HepG2 (cell line): ENCODE measurements around the gene PSMD12. TPM values are rescaled to one million over a fixed set of nuclear protein-coding genes. Genes with fewer than 3 reads are reported as not detected.

Source experiments
- ETV5 ChIP-seq: IDR thresholded peaks from 2 replicates; pipeline ENCODE4 v1.6.1; 2018; ENCODE audit warnings: missing biosample characterization, missing genetic modification reagents, inconsistent platforms, borderline replicate concordance
- NR2F2 ChIP-seq: IDR thresholded peaks from 2 replicates; pipeline ENCODE4 v1.6.1; 2012; ENCODE audit warnings: low read depth, inconsistent platforms, borderline replicate concordance
- POLR2AphosphoS5 ChIP-seq: IDR thresholded peaks from 2 replicates; pipeline ENCODE4 v1.6.1; 2012; ENCODE audit warnings: low read depth, low read length
- SMYD3 ChIP-seq: sonication (generic); formaldehyde crosslinking; IDR thresholded peaks from 2 replicates; pipeline ENCODE4 v1.8.1; 2023; ENCODE audit warnings: mild to moderate bottlenecking, missing genetic modification reagents
- ZBTB4 ChIP-seq: sonication (generic); formaldehyde crosslinking; IDR thresholded peaks from 2 replicates; pipeline ENCODE4 v1.4.0; 2020; ENCODE audit warnings: missing genetic modification reagents, mild to moderate bottlenecking, borderline replicate concordance
- ZBTB7B ChIP-seq: sonication (generic); formaldehyde crosslinking; IDR thresholded peaks from 2 replicates; pipeline ENCODE4 v1.4.0; 2020; ENCODE audit warnings: missing genetic modification reagents
- ZHX2 ChIP-seq, 2 experiments: sonication (generic) in 1 of 2; formaldehyde crosslinking in 1 of 2; IDR thresholded peaks; 2 replicates each; pipeline versions ENCODE4 v1.6.1 to v1.9.0; 2014 to 2022; ENCODE audit warnings: antibody characterized with exemption in 1 of 2, borderline replicate concordance in 1 of 2, inconsistent platforms in 1 of 2, low read depth in 1 of 2, missing genetic modification reagents in 1 of 2
- ZNF232 ChIP-seq: sonication (generic); formaldehyde crosslinking; IDR thresholded peaks from 2 replicates; pipeline ENCODE4 v1.4.0; 2020; ENCODE audit warnings: missing genetic modification reagents, borderline replicate concordance
- ZNF484 ChIP-seq: sonication (generic); formaldehyde crosslinking; IDR thresholded peaks from 2 replicates; pipeline ENCODE4 v1.5.1; 2020; ENCODE audit warnings: mild to moderate bottlenecking, low read depth, missing genetic modification reagents, borderline replicate concordance
- ZNF660 ChIP-seq: sonication (generic); formaldehyde crosslinking; IDR thresholded peaks from 2 replicates; pipeline ENCODE4 v1.5.1; 2020; ENCODE audit warnings: mild to moderate bottlenecking, low read depth, missing genetic modification reagents, borderline replicate concordance
- ZNF737 ChIP-seq: sonication (generic); formaldehyde crosslinking; IDR thresholded peaks from 2 replicates; pipeline ENCODE4 v1.5.0; 2020; ENCODE audit warnings: missing genetic modification reagents, mild to moderate bottlenecking, borderline replicate concordance
- polyA plus RNA-seq, 8 experiments: library from polyadenylated mRNA; depleted of rRNA in 3 of 8; stranded (reverse) in 7 of 8; unstranded in 1 of 8; fragments of >200 nt; fragmentation: Illumina TruSeq in 4 of 8; extraction: Trizol in 4 of 8; gene quantifications; 2 replicates each; pipeline versions ENCODE4 v1.2.1 to v1.2.3, GENCODE V29; 2011 to 2016; ENCODE audit warnings: low read depth in 4 of 8, missing spikeins in 1 of 8, mixed read lengths in 1 of 8; ENCODE audit not compliant: insufficient read depth in 1 of 8
- total RNA-seq, 5 experiments: library from RNA; depleted of rRNA; stranded (reverse); fragments of >200 nt; fragmentation: Illumina TruSeq; extraction: Trizol; gene quantifications; 2 replicates each; pipeline ENCODE4 v1.2.3, GENCODE V29; 2016; ENCODE audit warnings: low read depth in 1 of 5
- TF ChIP-seq, protein P1 (sequence below): IDR thresholded peaks from 2 replicates; pipeline ENCODE4 v1.6.1; 2012; ENCODE audit warnings: low read length, improper control_type of control experiment
- TF ChIP-seq, protein P2 (sequence below): sonication (generic); formaldehyde crosslinking; conservative IDR thresholded peaks from 2 replicates; pipeline ENCODE4 v1.4.0; 2020; ENCODE audit warnings: missing genetic modification reagents

PSMD12 gene
- total and polyA plus RNA-seq, 2 of the 13 experiments (the other 11 are each of a cell fraction or from before 2014, with no cell fraction given): 27.4 to 71.7 TPM

GRCh38 chr17:67376737-67377487, 10.5 kb upstream of the PSMD12 start, which contains the start of gene PITPNC1 (continued):
- peak; percentile 36; the same call in 1 of the 2 replicates for TF ChIP-seq ETV5 (CRISPR knock-in tag)
- TF ChIP-seq ZNF660 (CRISPR knock-in tag): no peak
- TF ChIP-seq SMYD3 (CRISPR knock-in tag): no peak
- TF ChIP-seq ZBTB4 (CRISPR knock-in tag): no peak
- TF ChIP-seq POLR2AphosphoS5: no peak
- TF ChIP-seq ZHX2 (IDR thresholded peaks at IDR 0.05; ENCODE audit: low read depth): no peak
- no peak for TF ChIP-seq ZHX2 (CRISPR knock-in tag; IDR thresholded peaks at IDR 0.05; ENCODE audit: borderline replicate concordance)
- TF ChIP-seq ZNF232 (CRISPR knock-in tag): 0 out of 2 replicates have a peak, but pooled peaks have one; percentile 63
- peak; percentile 60; the same call in 1 of the 2 replicates for TF ChIP-seq ZBTB7B
- TF ChIP-seq NR2F2: no peak
- TF ChIP-seq, protein P1, sequence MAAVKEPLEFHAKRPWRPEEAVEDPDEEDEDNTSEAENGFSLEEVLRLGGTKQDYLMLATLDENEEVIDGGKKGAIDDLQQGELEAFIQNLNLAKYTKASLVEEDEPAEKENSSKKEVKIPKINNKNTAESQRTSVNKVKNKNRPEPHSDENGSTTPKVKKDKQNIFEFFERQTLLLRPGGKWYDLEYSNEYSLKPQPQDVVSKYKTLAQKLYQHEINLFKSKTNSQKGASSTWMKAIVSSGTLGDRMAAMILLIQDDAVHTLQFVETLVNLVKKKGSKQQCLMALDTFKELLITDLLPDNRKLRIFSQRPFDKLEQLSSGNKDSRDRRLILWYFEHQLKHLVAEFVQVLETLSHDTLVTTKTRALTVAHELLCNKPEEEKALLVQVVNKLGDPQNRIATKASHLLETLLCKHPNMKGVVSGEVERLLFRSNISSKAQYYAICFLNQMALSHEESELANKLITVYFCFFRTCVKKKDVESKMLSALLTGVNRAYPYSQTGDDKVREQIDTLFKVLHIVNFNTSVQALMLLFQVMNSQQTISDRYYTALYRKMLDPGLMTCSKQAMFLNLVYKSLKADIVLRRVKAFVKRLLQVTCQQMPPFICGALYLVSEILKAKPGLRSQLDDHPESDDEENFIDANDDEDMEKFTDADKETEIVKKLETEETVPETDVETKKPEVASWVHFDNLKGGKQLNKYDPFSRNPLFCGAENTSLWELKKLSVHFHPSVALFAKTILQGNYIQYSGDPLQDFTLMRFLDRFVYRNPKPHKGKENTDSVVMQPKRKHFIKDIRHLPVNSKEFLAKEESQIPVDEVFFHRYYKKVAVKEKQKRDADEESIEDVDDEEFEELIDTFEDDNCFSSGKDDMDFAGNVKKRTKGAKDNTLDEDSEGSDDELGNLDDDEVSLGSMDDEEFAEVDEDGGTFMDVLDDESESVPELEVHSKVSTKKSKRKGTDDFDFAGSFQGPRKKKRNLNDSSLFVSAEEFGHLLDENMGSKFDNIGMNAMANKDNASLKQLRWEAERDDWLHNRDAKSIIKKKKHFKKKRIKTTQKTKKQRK: no peak
- TF ChIP-seq ZNF484 (CRISPR knock-in tag): no peak
- TF ChIP-seq, protein P2, sequence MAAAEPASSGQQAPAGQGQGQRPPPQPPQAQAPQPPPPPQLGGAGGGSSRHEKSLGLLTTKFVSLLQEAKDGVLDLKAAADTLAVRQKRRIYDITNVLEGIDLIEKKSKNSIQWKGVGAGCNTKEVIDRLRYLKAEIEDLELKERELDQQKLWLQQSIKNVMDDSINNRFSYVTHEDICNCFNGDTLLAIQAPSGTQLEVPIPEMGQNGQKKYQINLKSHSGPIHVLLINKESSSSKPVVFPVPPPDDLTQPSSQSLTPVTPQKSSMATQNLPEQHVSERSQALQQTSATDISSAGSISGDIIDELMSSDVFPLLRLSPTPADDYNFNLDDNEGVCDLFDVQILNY (CRISPR knock-in tag): no peak
- no peak for TF ChIP-seq ZNF737 (CRISPR knock-in tag)
